Peyer's patch (tissue), 4 donors: ENCODE measurements around the gene HS3ST5.

Experiments
- POLR2A ChIP-seq, 2 donors: fragments of 450-650 bp; IDR thresholded peaks; one replicate each; pipeline ENCODE4 v1.5.1; 2017; ENCODE audit warnings: antibody characterized with exemption in 2 of 2, mild to moderate bottlenecking in 2 of 2, moderate library complexity in 2 of 2
- TF ChIP-seq, protein P1 (sequence below), 6 experiments: fragments of 450-650 bp in 4 of 6; fragments of 200-600 bp in 2 of 6; sonication (generic) in 1 of 6; IDR thresholded peaks; one replicate each; pipeline ENCODE4 v1.5.1; 2017 to 2019; ENCODE audit warnings: antibody characterized with exemption in 6 of 6, mild to moderate bottlenecking in 3 of 6, moderate library complexity in 1 of 6

DNA sequence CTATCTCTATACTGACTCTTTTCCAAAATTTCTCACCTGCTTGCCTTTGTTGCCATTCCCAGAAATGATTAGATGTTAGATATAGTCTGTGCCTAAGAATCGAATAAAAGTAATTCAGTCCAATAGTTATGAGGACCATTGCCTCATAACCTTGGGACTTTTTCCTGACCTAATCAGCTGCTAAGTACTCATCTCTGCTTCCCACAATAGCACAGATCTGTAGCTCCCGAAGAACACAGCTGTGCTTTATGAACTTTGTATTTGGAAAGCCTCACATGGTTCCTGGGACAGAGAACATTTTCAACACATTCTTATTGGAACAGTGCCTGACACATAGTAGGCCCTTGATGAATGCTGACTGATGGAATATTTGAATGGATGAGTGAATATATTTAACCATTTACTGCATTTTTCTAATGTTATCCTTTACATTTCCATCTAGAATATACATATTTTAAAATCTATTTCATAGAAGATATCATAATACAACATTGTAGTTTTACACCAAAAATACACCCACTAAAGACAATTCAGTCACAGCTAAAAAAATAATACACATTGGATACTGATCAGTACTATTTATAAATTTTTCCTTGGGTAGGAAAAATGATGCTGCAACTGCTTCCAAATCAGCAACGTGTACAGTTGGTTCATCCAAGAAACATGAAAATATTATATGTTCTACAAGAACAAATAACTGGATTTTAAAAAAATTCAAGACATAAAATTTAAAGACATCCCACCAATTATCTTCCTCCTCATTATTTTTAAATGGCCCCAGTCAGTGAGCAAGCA is 53.9 kb downstream of the HS3ST5 start:
- TF ChIP-seq, protein P1, sequence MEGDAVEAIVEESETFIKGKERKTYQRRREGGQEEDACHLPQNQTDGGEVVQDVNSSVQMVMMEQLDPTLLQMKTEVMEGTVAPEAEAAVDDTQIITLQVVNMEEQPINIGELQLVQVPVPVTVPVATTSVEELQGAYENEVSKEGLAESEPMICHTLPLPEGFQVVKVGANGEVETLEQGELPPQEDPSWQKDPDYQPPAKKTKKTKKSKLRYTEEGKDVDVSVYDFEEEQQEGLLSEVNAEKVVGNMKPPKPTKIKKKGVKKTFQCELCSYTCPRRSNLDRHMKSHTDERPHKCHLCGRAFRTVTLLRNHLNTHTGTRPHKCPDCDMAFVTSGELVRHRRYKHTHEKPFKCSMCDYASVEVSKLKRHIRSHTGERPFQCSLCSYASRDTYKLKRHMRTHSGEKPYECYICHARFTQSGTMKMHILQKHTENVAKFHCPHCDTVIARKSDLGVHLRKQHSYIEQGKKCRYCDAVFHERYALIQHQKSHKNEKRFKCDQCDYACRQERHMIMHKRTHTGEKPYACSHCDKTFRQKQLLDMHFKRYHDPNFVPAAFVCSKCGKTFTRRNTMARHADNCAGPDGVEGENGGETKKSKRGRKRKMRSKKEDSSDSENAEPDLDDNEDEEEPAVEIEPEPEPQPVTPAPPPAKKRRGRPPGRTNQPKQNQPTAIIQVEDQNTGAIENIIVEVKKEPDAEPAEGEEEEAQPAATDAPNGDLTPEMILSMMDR (IDR thresholded peaks at IDR 0.05): no peak
- no peak for TF ChIP-seq POLR2A (IDR thresholded peaks at IDR 0.05)
